Calu3 (cell line): ENCODE data around the gene OR5I1. TPM values are rescaled to one million over a fixed set of nuclear protein-coding genes. Genes with fewer than 3 reads are reported as not detected.
"Not testable (repeated sequence)": the region's sequence is repeated elsewhere in the genome, so short reads cannot be mapped to it uniquely, and the experiment has no call there.

Source experiments
- BruUV-seq: library from RNA; stranded (reverse); fragments of 400-500 nt; replicated peaks from 2 replicates; lab custom pipeline; 2021; lab: Mats Ljungman, UMichigan
- CTCF ChIA-PET: fragments of 300-600 bp; sonication (Branson Sonifier 250); formaldehyde crosslinking; loops from one replicate; lab custom pipeline; 2022; ENCODE audit warnings: antibody characterized with exemption; lab: Charles Lee
- DNase-seq: peaks from one replicate; pipeline ENCODE4 v3.0.0; 2022
- H3K27ac Mint-ChIP-seq: one replicate; pipeline ENCODE4 v1.8.0; 2022; ENCODE audit warnings: mixed read lengths; ENCODE audit not compliant: unreplicated experiment
- H3K27me3 Mint-ChIP-seq: one replicate; pipeline ENCODE4 v1.8.0; 2022; ENCODE audit warnings: mixed read lengths; ENCODE audit not compliant: unreplicated experiment
- H3K36me3 Mint-ChIP-seq: one replicate; pipeline ENCODE4 v1.8.0; 2022; ENCODE audit warnings: mild to moderate bottlenecking, moderate library complexity, mixed read lengths; ENCODE audit not compliant: insufficient read depth, unreplicated experiment
- H3K4me1 Mint-ChIP-seq: one replicate; pipeline ENCODE4 v1.8.0; 2022; ENCODE audit warnings: mild to moderate bottlenecking, low read depth, mixed read lengths; ENCODE audit not compliant: unreplicated experiment
- H3K4me3 Mint-ChIP-seq: one replicate; pipeline ENCODE4 v1.8.0; 2022; ENCODE audit warnings: mild to moderate bottlenecking, low read depth, moderate library complexity, mixed read lengths; ENCODE audit not compliant: unreplicated experiment
- H3K9me3 Mint-ChIP-seq: one replicate; pipeline ENCODE4 v1.8.0; 2022; ENCODE audit warnings: low read depth, mixed read lengths; ENCODE audit not compliant: unreplicated experiment
- CTCF ChIP-seq: fragments of 200-600 bp; IDR thresholded peaks from one replicate; pipeline ENCODE4 v1.8.0; 2022; ENCODE audit warnings: antibody characterized with exemption; ENCODE audit not compliant: unreplicated experiment
- intact Hi-C: fragments of 100-400 bp; cut with micrococcal nuclease; formaldehyde crosslinking; loops from one replicate; pipeline ENCODE4 v1.10.0; 2022; ENCODE audit not compliant: unreplicated experiment
- total RNA-seq: library from RNA; stranded (reverse); gene quantifications from 2 replicates; pipeline ENCODE4 v1.2.3, GENCODE V29; 2022

The OR5I1 gene
- total RNA-seq, 1 experiment from 2014 or later: not detected

- intact Hi-C loops: no loop called here
- Mint-ChIP-seq H3K27ac (no peak overlapping the region), H3K36me3 (no peaks in the 10 kb centered on the region), H3K27me3 (no peaks in the 10 kb centered on the region), H3K4me3 (no peak overlapping the region), H3K4me1 (no peaks in the 10 kb centered on the region), H3K9me3 (peaks cover 11% of the 10 kb centered on the region)
- BruUV-seq: no TSS peak
- CTCF ChIA-PET: no interaction called here
- no peak for TF ChIP-seq CTCF
- no peak for DNase-seq
Observed at GRCh38 chr11:55920537-55920936, 15.7 kb downstream of the OR5I1 start.

GRCh38 chr11:55914482-55914881 is 21.7 kb downstream of the OR5I1 start, which contains the start of gene OR5W2:
Gene OR5W2 (minus strand): TSS chr11:55914582. CDS start chr11:55914582, 0 bp downstream.
- DNase-seq: no peak
- Mint-ChIP-seq H3K9me3 (peaks cover 14% of the 10 kb centered on the region), H3K27me3 (no peaks in the 10 kb centered on the region), H3K4me3 (no peak within 1 kb of the TSS), H3K36me3 (no peaks in the 10 kb centered on the region), H3K27ac (no peak within 1 kb of the TSS), H3K4me1 (no peaks in the 10 kb centered on the region)
- CTCF ChIA-PET: no interaction called here
- intact Hi-C loops: no loop called here
- no peak for TF ChIP-seq CTCF
- no TSS peak for BruUV-seq

GRCh38 chr11:55902308-55902707 is 33.9 kb downstream of the OR5I1 start:
- H3K27me3 Mint-ChIP-seq: no peaks in the 10 kb centered on the region
- BruUV-seq: no TSS peak
- H3K36me3 Mint-ChIP-seq: no peaks in the 10 kb centered on the region
- no peak for DNase-seq
- intact Hi-C loops: no loop called here
- H3K27ac Mint-ChIP-seq: no peak overlapping the region
- TF ChIP-seq CTCF: no peak
- no peak overlapping the region for H3K4me3 Mint-ChIP-seq
- H3K9me3 Mint-ChIP-seq: peaks cover 3% of the 10 kb centered on the region
- no peaks in the 10 kb centered on the region for H3K4me1 Mint-ChIP-seq
- CTCF ChIA-PET: no interaction called here

- intact Hi-C loops: no loop called here
- Mint-ChIP-seq H3K4me3 (no peak overlapping the region), H3K27me3 (no peaks in the 10 kb centered on the region), H3K36me3 (no peaks in the 10 kb centered on the region), H3K4me1 (no peaks in the 10 kb centered on the region), H3K9me3 (peaks cover 5% of the 10 kb centered on the region), H3K27ac (no peak overlapping the region)
- CTCF ChIA-PET: no interaction called here
- no peak for TF ChIP-seq CTCF
- no peak for DNase-seq
- BruUV-seq: no TSS peak
Observed at GRCh38 chr11:55895216-55895615, 41.0 kb downstream of the OR5I1 start.

GRCh38 chr11:55885481-55885880 is 50.7 kb downstream of the OR5I1 start:
- H3K4me1 Mint-ChIP-seq, BruUV-seq, H3K27me3 Mint-ChIP-seq, CTCF ChIA-PET, H3K36me3 Mint-ChIP-seq, DNase-seq, H3K27ac Mint-ChIP-seq, intact Hi-C loops, H3K4me3 Mint-ChIP-seq: not testable (repeated sequence)
- peaks cover 15% of the 10 kb centered on the region for H3K9me3 Mint-ChIP-seq

Other genes starting within 250 kb of the OR5I1 start
- not detected in 2 replicates for gene OR5D13, start 163.0 kb downstream of the OR5I1 start, total RNA-seq
- gene OR5D14, start 140.8 kb downstream of the OR5I1 start, total RNA-seq: not detected in 2 replicates
- gene OR5L1, start 125.0 kb downstream of the OR5I1 start, total RNA-seq: not detected in 2 replicates
- gene OR5D18, start 116.8 kb downstream of the OR5I1 start, total RNA-seq: not detected in 2 replicates
- gene OR5L2, start 109.2 kb downstream of the OR5I1 start, total RNA-seq: not detected in 2 replicates
- not detected in 2 replicates for gene OR5D16, start 97.6 kb downstream of the OR5I1 start, total RNA-seq
- not detected in 2 replicates for gene TRIM51, start 53.1 kb downstream of the OR5I1 start, total RNA-seq
- not detected in 2 replicates for gene OR5W2, start 21.8 kb downstream of the OR5I1 start, total RNA-seq
- not detected in 2 replicates for gene OR10AG1, start 33.5 kb upstream of the OR5I1 start, total RNA-seq
- not detected in 2 replicates for gene OR5F1, start 58.2 kb upstream of the OR5I1 start, total RNA-seq
- not detected in 2 replicates for gene OR5AS1, start 91.3 kb upstream of the OR5I1 start, total RNA-seq
- gene OR8I2, start 156.9 kb upstream of the OR5I1 start, total RNA-seq: not detected in 2 replicates
- gene OR8H2, start 167.3 kb upstream of the OR5I1 start, total RNA-seq: not detected in 2 replicates
- not detected in 2 replicates for gene OR8H3, start 186.0 kb upstream of the OR5I1 start, total RNA-seq
- gene OR8J3, start 203.8 kb upstream of the OR5I1 start, total RNA-seq: not detected in 2 replicates
- not detected in 2 replicates for gene OR8K5, start 223.9 kb upstream of the OR5I1 start, total RNA-seq
- gene OR5J2, start 240.2 kb upstream of the OR5I1 start, total RNA-seq: not detected in 2 replicates